CD4-positive, alpha-beta T cell (primary cell): Measurements from ENCODE around the gene WDR31. TPM values are rescaled to one million over a fixed set of nuclear protein-coding genes. Genes with fewer than 3 reads are reported as not detected.

Experiments used
- ATAC-seq: fragments of 200-7000 bp; cut with Tn5 transposase; one replicate; pipeline ENCODE4 v1.10.0; 2022; ENCODE audit warnings: mild to moderate bottlenecking; ENCODE audit not compliant: poor library complexity
- CTCF ChIA-PET: fragments of 350-600 bp; sonication (Branson Sonifier 250); formaldehyde crosslinking; loops from one replicate; lab custom pipeline; 2021; ENCODE audit warnings: antibody characterized with exemption, inconsistent platforms; lab: Charles Lee
- POLR2A ChIA-PET: fragments of 350-600 bp; sonication (Branson Sonifier 250); formaldehyde crosslinking; loops from one replicate; lab custom pipeline; 2021; ENCODE audit warnings: antibody characterized with exemption, inconsistent platforms; lab: Charles Lee
- DNase-seq, 14 experiments: peaks; one replicate each; pipeline ENCODE4 v3.0.0-alpha.2; 2013 to 2020; ENCODE audit warnings: mixed read lengths in 2 of 14
- H3K27ac ChIP-seq, 2 donors: one replicate each; pipeline versions ENCODE4 v1.5.1 to v1.7.0; 2013; ENCODE audit warnings: low read length in 2 of 2, low read depth in 1 of 2, mild to moderate bottlenecking in 1 of 2
- H3K27me3 ChIP-seq, 2 experiments: 1 replicate in 1 of 2; 2 replicates in 1 of 2; pipeline versions ENCODE4 v1.6.1 to v1.7.0; 2013; ENCODE audit warnings: low read length in 2 of 2, control low read depth in 1 of 2, mild to moderate bottlenecking in 1 of 2, moderate library complexity in 1 of 2; ENCODE audit not compliant: insufficient read depth in 2 of 2, control insufficient read depth in 1 of 2
- H3K36me3 ChIP-seq: one replicate; pipeline ENCODE4 v1.6.1; 2013; ENCODE audit warnings: low read length, control low read depth; ENCODE audit not compliant: insufficient read depth
- H3K4me1 ChIP-seq: one replicate; pipeline ENCODE4 v1.6.1; 2013; ENCODE audit warnings: low read length, control low read depth; ENCODE audit not compliant: insufficient read depth
- H3K4me3 ChIP-seq: one replicate; pipeline ENCODE4 v1.5.1; 2013; ENCODE audit warnings: mild to moderate bottlenecking, low read length, moderate library complexity
- H3K9me3 ChIP-seq, 2 experiments: 1 replicate in 1 of 2; 2 replicates in 1 of 2; pipeline versions ENCODE4 v1.6.1 to v1.7.0; 2013; ENCODE audit warnings: low read length in 2 of 2, mild to moderate bottlenecking in 2 of 2, control low read depth in 1 of 2, moderate library complexity in 1 of 2; ENCODE audit not compliant: control insufficient read depth in 1 of 2, insufficient read depth in 1 of 2
- H3K27ac Mint-ChIP-seq: one replicate; pipeline ENCODE4 v1.8.0; 2020; ENCODE audit warnings: mixed read lengths
- H3K27me3 Mint-ChIP-seq: one replicate; pipeline ENCODE4 v1.8.0; 2021; ENCODE audit warnings: mixed read lengths
- H3K36me3 Mint-ChIP-seq: one replicate; pipeline ENCODE4 v1.8.0; 2021; ENCODE audit warnings: low read depth, mixed read lengths
- H3K4me1 Mint-ChIP-seq: one replicate; pipeline ENCODE4 v1.8.0; 2021; ENCODE audit warnings: low read depth, mixed read lengths
- H3K4me3 Mint-ChIP-seq: one replicate; pipeline ENCODE4 v1.8.0; 2020; ENCODE audit warnings: mild to moderate bottlenecking, mixed read lengths
- H3K9me3 Mint-ChIP-seq: one replicate; pipeline ENCODE4 v1.8.0; 2020; ENCODE audit warnings: mixed read lengths
- CTCF ChIP-seq: fragments of 200-600 bp; IDR thresholded peaks from one replicate; pipeline ENCODE4 v1.8.0; 2022; ENCODE audit warnings: antibody characterized with exemption, mild to moderate bottlenecking
- intact Hi-C, 2 experiments: fragments of 100-400 bp; cut with DNase I in 1 of 2; cut with micrococcal nuclease in 1 of 2; formaldehyde crosslinking; loops; one replicate each; pipeline versions ENCODE4 v1.15.1 to v1.9.0; 2023 to 2025; cut with DNase I, micrococcal nuclease
- total RNA-seq, 174 experiments: library from RNA in 2 of 174; stranded (reverse) in 2 of 174; gene quantifications; one replicate each; pipeline ENCODE4 v1.2.3 and lab custom pipeline; 2021 to 2026

WDR31 gene
- total RNA-seq, 2 experiments from 2014 or later = 0.14 to 0.22 TPM

- Histone ChIP-seq H3K27ac (no peak overlapping the region), H3K36me3 (peaks cover 27% of the 10 kb centered on the region), H3K4me1 (peaks cover 23% of the 10 kb centered on the region), H3K4me3 (no peak overlapping the region), H3K27me3 (no peaks in the 10 kb centered on the region), H3K9me3 (no peaks in the 10 kb centered on the region)
- ChIA-PET CTCF (no interaction called here), POLR2A (interaction anchor here (1.1 to 1.5 kb wide), 2 partner anchors 28 to 36 kb away, joined by 3 to 4 read pairs; partner anchors contain the start of genes C9orf43 and POLE3)
- H3K4me3 Mint-ChIP-seq = peak overlapping the region; percentile 76
- peaks cover 21% of the 10 kb centered on the region for H3K4me1 Mint-ChIP-seq
- DNase-seq = no peak
- TF ChIP-seq CTCF = no peak
- H3K27ac Mint-ChIP-seq = no peak overlapping the region
- H3K27me3 Mint-ChIP-seq = no peaks in the 10 kb centered on the region
- peaks cover 23% of the 10 kb centered on the region for H3K36me3 Mint-ChIP-seq
- no peak for ATAC-seq
- intact Hi-C loops = no loop called here
- no peaks in the 10 kb centered on the region for H3K9me3 Mint-ChIP-seq
These were observed 33.8 kb upstream of the WDR31 start for GRCh38 chr9:113373676-113374392.

DNA sequence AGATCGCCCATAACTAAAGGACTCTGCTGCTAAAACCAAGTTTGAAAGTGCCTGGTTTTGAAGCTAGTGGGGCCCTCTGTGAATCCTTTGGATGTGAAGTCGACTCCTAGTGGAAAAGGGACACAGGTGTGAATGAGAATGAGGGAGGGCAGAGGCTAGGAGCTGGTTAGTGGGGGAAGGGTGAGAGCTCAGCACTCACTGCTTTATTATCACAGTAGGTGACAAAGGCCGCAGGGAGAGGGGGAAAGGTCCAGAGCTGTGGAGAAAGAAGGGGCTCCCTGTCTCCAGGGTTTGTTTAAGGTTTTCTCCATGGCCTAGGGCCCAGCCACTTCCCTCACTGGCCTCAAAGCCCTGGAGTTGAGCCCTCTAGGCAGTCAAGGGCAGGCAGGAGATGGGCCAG lies 33.2 kb upstream of the WDR31 start:
- ATAC-seq (no peak), DNase-seq (no peak)
- H3K4me3 ChIP-seq = no peak overlapping the region
- H3K4me3 Mint-ChIP-seq = peak overlapping the region; percentile 14
- POLR2A ChIA-PET = no interaction called here
- no peaks in the 10 kb centered on the region for H3K27me3 ChIP-seq
- intact Hi-C loops = no loop called here
- H3K27me3 Mint-ChIP-seq = no peaks in the 10 kb centered on the region
- H3K9me3 ChIP-seq = no peaks in the 10 kb centered on the region
- CTCF ChIA-PET = no interaction called here
- no peak overlapping the region for H3K27ac ChIP-seq
- H3K9me3 Mint-ChIP-seq = no peaks in the 10 kb centered on the region
- peaks cover 21% of the 10 kb centered on the region for H3K4me1 Mint-ChIP-seq
- TF ChIP-seq CTCF = no peak
- H3K36me3 Mint-ChIP-seq = peaks cover 23% of the 10 kb centered on the region
- peaks cover 23% of the 10 kb centered on the region for H3K4me1 ChIP-seq
- peaks cover 27% of the 10 kb centered on the region for H3K36me3 ChIP-seq
- H3K27ac Mint-ChIP-seq = no peak overlapping the region

- ATAC-seq (no peak), DNase-seq (no peak)
- intact Hi-C loops = no loop called here
- ChIA-PET CTCF (no interaction called here), POLR2A (no interaction called here)
- H3K27ac ChIP-seq = no peak overlapping the region
- H3K27me3 ChIP-seq = no peaks in the 10 kb centered on the region
- H3K4me1 ChIP-seq = peaks cover 18% of the 10 kb centered on the region
- Mint-ChIP-seq H3K9me3 (no peaks in the 10 kb centered on the region), H3K4me1 (peaks cover 19% of the 10 kb centered on the region), H3K27me3 (no peaks in the 10 kb centered on the region), H3K4me3 (no peak overlapping the region), H3K27ac (peak overlapping the region; percentile 12), H3K36me3 (peaks cover 23% of the 10 kb centered on the region)
- no peaks in the 10 kb centered on the region for H3K9me3 ChIP-seq
- peaks cover 27% of the 10 kb centered on the region for H3K36me3 ChIP-seq
- H3K4me3 ChIP-seq = no peak overlapping the region
- TF ChIP-seq CTCF = no peak
These were observed 32.0 kb upstream of the WDR31 start for GRCh38 chr9:113372059-113372458.
